H1 (cell line): Measurements from ENCODE around the gene TBC1D7.

ENCODE experiments used
- POLR2A ChIP-seq, 2 experiments: IDR thresholded peaks; 1 replicate in 1 of 2; 2 replicates in 1 of 2; pipeline ENCODE4 v1.6.1; 2011; ENCODE audit warnings: low read depth in 2 of 2, low read length in 2 of 2, mild to moderate bottlenecking in 2 of 2; ENCODE audit errors: control extremely low read depth in 1 of 2
- TF ChIP-seq, protein P1 (sequence below): IDR thresholded peaks from 2 replicates; pipeline ENCODE4 v1.6.1; 2011; ENCODE audit warnings: low read length, improper control_type of control experiment

DNA sequence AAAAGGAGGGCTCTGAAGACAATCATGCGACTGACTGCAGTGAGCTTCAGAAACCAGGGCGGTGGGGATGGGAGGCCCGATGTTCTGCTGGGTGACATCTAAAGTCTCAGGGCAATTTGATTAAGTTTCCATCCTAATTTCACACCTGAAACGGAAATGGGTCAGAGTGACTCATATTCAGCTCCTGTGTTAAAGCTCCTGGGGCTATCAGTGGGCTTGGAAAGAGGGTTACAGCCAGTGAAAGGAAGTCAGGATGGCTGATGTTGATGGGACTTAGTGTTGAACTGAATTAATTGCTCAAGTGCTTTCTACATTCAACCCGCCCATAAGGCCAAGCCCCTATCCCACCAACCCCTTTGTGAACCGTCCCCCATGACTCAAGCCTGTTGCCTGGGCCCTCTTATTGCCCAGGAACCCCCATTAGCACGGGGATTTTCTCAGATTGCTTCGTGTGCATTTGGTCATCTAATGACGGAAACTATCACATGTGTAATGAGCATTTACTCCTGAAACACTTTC is 47.1 kb upstream of the TBC1D7 start:
- no peak for TF ChIP-seq POLR2A (IDR thresholded peaks at IDR 0.05; ENCODE audit: control extremely low read depth in 1 of 2, low read depth in 2 of 2, low read length in 2 of 2)
- TF ChIP-seq, protein P1, sequence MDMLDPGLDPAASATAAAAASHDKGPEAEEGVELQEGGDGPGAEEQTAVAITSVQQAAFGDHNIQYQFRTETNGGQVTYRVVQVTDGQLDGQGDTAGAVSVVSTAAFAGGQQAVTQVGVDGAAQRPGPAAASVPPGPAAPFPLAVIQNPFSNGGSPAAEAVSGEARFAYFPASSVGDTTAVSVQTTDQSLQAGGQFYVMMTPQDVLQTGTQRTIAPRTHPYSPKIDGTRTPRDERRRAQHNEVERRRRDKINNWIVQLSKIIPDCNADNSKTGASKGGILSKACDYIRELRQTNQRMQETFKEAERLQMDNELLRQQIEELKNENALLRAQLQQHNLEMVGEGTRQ, result no peak
